HL-60 (cell line): Measurements from ENCODE around the gene RNF40.

Source experiments
- CTCF ChIP-seq: IDR thresholded peaks from one replicate; pipeline ENCODE4 v1.5.1; 2011; ENCODE audit warnings: low read length, control low read depth, inconsistent platforms; ENCODE audit not compliant: insufficient read depth
- GABPA ChIP-seq: IDR thresholded peaks from 2 replicates; pipeline ENCODE4 v1.6.1; 2012; ENCODE audit warnings: low read depth

GRCh38 chr16:30760577-30761426, 1.3 kb upstream of the RNF40 start:
- TF ChIP-seq GABPA (no peak), CTCF (no peak)
